GM21786 (cell line): ENCODE data around the gene STAG3.
"Not testable (repeated sequence)": the region's sequence is repeated elsewhere in the genome, so short reads cannot be mapped to it uniquely, and the experiment has no call there.

Experiments used
- ATAC-seq: cut with Tn5 transposase; IDR thresholded peaks from one replicate; pipeline ENCODE4 v1.9.1; 2021; ENCODE audit not compliant: unreplicated experiment

The STAG3 gene

DNA sequence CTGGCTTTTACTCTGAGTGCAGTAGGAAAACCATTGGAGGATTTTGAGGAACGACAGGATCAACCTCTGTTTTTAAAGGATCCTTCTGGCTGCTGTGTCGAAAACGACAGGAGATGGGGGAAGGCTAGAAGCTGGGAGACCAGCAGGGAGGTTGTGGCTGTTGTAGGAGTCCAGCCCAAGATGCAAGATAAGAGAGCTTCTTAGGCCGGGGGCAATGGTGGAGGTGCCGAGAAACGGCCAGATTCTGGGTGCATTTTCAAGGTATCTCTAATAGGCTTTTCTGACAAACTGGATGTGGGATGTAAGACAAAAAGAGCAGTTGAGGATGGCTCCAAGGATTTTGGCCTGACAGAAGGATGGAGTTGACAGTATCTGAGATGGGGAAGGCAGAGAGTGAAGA is 31.8 kb downstream of the STAG3 start:
- ATAC-seq: no peak

DNA sequence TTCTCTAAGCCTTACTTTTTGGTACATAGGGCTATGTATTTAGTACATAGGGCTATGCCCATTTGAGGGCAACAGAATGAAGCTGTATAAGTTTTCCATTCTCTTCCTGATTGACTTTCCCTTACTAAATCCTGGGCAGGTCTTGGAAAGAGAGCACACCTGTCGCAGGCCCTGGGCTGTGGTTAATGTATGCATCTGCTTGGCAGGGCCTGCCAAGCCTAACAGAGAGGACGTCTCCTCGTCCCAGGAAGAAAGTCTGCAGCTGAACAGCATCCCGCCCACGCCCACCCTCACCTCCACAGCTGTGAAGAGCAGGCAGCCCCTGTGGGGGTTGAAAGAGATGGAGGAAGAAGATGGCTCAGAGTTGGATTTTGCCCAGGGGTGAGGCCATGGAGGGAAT is 33.1 kb downstream of the STAG3 start:
- no peak for ATAC-seq

DNA sequence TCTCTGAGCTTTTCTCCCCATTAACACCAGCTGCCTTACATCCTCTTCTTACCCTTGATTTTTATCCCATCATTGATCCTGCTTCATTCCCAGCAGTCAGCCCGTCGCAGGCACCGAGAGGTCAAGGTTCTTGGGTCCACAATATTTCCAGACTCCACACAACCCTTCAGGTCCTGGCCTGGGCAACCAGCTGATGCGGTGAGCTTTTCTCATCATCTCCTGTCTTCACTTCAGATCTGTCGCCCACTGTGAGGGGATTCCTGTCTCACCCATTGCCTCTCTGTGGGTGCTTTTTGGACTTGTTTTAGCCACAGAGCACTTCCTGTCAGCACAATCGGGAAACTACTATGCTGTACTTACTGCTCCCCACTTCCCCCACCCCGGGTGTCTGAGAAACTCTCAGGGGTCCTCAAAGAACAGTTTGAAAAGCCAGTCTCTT is 33.6 kb downstream of the STAG3 start:
- ATAC-seq: no peak

DNA sequence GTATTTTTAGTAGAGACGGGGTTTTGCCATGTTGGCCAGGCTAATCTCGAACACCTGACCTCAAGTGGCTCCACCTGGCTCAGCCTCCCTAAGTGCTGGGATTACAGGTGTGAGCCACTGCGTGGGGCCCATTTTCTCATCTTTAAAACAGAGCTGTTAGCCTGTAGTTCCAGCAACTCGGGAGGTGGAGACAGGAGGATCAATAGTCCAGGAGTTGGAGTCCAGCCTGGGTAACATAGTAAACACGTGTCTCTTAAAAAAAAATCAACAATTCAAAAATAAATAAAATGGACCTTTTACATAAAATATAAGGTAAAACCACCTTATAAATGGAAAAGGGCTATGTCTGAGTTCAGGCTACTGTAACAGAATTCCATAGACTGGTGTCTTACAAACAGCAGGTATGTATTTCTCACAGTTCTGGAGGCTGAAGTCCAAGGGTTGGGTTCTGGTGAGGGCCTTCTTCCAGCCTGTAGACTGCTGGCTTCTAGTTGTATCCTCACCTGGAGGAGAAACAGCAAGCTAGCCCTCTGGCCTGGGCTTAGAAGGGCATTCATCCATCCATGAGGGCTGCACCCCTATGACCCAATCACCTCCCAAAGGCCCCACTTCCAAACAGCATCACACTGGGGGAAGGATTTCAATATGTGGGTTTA is 35.0 kb downstream of the STAG3 start:
- no peak for ATAC-seq

DNA sequence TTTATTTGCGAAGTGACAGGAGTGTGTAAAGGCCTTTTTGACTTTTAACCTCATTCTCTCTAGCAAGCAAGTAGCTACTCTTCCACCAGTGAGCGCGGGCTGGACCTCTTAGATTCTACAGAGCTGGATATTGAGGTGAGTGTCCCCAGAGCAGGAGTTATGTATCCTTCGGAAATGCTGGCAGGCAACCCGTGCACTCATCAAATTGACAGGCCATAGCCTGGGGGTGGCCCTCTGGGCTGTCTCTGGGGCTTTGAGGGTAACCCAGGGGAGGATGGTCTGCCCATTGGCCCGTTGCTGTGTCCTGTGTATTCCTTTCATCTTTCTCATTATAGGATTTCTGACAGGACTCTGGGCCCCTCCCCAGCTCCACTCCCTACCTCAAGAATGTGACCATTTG is 36.0 kb downstream of the STAG3 start:
- ATAC-seq: no peak

DNA sequence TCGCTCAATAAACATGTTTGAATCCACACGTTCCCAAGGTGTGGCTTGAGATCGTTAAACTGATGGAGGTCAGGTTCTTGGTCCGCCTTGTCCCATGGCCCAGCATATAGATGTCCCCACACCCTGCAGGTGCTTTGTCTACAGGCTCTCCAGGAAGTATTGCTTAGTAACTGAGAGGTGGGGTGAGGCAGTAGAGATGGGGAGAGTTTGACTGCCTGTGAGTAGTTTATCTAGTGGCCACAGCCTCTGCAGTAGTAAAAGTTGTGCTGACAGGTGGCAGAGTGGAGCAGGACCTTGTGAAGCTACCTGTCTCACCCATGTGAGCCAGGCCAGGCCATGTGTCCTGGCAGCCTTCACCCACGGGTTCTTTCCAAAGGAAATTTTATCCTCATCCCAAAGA is 36.6 kb downstream of the STAG3 start:
- not testable (repeated sequence) for ATAC-seq

DNA sequence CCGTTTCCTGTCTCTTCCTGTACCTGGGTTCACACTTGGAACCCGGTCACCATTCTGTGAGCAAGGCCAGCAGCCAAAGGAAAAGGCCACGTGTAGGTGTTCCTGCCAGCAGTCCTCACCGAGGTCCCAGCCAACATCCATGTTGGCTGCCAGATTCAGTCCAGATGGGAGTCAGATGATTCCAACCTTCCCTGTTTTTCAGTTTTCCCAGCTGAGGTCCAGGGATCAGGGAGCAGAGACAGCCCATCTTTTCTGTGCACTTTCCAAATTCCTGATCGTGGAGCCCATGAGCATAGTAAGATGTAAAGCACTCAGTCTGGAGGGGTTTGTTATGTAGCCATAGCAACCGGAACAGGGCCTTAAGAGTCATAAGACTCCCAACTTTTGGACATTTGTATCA is 38.2 kb downstream of the STAG3 start:
- no peak for ATAC-seq

DNA sequence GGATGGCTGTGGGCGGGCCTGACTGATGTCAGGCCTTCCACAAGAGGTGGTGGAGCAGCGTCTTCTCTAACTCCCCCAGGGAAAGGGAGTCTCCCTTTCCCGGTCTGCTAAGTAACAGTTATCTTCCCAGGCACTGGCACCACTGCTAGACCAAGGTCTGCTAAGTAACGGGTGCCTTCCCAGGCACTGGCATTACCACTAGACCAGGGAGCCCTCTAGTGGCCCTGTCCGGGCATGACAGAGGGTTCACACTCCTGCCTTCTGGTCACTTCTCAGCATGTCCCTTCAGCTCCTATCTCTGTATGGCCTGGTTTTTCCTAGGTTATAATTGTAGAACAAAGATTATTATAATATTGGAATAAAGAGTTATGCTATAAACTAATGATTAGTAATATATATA is 40.2 kb downstream of the STAG3 start:
- peak; percentile 11 for ATAC-seq

DNA sequence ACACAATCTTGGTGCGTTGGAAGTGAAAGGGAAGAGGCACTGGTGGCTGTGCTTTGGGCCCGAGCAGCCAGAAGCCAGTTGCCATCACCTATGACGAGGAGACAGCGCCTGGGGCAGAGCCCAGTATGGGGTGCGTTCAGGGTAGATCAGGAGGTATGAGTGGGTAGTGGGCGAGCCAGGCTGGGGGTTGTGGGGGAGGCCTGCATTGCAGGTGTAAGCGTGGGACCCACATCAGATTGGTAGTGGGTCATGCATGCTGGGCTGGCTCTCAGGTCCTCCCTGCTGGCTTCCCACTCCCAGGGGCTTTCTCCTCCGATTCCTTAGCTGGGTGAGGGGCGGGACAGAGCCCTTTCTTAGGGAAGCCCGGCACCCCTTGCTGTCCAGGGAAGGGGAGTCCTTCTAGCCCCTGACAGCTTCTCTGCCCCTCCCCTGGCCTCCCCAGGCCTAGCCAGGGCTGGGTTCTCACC is 41.6 kb downstream of the STAG3 start:
- ATAC-seq: no peak

DNA sequence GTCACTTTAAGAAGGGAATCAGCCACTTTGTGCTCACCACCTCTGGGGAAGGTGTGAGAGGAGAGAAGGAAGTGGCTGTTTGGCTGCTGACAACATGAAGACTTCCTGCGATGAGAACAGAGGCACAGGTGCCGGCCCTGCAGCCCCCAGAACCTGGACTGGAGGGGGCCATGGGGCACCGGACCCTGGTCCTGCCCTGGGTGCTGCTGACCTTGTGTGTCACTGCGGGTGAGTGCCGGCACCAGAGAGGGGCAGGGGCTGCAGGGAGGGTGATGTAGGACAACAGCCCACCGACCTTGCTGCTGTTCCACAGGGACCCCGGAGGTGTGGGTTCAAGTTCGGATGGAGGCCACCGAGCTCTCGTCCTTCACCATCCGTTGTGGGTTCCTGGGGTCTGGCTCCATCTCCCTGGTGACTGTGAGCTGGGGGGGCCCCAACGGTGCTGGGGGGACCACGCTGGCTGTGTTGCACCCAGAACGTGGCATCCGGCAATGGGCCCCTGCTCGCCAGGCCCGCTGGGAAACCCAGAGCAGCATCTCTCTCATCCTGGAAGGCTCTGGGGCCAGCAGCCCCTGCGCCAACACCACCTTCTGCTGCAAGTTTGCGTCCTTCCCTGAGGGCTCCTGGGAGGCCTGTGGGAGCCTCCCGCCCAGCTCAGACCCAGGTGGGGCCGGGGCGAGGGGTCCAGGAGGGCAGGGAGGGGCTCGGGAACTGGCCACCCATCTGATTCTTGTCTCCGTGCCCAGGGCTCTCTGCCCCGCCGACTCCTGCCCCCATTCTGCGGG is 42.3 kb downstream of the STAG3 start, which contains the start of gene PVRIG:
Gene PVRIG (plus strand): TSS at position 149 of the 785 bp plus-strand sequence. CDS start 22 bp downstream, at position 171.
- ATAC-seq: not testable (repeated sequence)

DNA sequence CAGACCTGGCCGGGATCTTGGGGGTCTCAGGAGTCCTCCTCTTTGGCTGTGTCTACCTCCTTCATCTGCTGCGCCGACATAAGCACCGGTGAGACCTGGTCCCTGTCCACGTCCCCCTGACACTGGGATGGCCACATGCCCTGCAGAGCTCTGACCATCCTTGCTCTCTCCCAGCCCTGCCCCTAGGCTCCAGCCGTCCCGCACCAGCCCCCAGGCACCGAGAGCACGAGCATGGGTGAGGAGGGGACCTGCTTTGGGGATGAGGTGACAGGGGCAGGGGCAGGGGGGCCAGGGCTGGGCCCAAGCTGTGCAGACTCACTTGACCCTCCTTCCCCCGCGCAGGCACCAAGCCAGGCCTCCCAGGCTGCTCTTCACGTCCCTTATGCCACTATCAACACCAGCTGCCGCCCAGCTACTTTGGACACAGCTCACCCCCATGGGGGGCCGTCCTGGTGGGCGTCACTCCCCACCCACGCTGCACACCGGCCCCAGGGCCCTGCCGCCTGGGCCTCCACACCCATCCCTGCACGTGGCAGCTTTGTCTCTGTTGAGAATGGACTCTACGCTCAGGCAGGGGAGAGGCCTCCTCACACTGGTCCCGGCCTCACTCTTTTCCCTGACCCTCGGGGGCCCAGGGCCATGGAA is 43.0 kb downstream of the STAG3 start:
- ATAC-seq: no peak

DNA sequence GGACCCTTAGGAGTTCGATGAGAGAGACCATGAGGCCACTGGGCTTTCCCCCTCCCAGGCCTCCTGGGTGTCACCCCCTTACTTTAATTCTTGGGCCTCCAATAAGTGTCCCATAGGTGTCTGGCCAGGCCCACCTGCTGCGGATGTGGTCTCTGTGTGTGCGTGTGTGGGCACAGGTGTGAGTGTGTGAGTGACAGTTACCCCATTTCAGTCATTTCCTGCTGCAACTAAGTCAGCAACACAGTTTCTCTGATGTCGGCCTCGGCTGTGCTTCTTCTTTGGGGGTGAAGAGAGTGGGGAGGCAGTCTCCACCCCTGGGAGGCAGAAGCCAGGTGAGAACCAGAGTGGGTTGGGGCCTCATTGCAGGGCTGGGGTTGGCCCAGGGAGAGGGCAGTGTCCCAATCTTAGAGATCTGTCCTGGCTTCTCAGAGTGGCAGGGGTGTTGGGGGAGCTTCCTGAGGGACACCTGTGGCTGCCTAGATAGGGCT is 43.6 kb downstream of the STAG3 start:
- ATAC-seq: peak; percentile 46

DNA sequence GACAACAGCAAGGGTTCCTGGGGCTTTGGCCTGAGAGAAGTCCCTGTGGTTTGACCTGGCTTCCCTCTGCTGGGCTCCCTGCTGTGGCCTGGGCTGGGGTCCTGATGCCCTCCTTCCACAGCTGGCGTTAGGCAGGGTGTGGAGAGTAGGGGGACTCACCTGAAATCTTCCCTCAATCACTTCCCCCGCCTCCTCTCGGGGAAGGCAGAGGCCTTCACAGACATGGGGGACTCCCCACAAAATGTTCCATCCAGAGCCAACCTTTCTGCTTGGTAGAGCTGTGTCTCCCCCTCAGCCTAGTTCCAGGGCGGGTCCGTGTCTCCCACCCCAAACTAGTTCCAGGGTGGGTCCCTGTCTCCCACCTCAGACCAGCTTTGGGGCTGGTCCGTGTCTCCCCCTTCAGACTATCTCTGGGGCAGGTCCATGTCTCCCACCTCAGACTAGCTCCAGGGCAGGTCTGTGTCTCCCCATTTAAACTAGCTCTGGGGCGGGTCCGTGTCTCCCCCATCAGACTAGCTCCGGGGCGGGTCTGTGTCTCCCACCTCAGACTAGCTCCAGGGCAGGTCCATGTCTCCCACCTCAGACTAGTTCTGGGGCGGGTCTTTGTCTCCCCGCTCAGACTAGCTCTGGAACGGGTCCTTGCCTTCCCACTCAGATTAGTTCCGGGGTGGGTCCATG is 44.2 kb downstream of the STAG3 start:
- ATAC-seq: no peak

DNA sequence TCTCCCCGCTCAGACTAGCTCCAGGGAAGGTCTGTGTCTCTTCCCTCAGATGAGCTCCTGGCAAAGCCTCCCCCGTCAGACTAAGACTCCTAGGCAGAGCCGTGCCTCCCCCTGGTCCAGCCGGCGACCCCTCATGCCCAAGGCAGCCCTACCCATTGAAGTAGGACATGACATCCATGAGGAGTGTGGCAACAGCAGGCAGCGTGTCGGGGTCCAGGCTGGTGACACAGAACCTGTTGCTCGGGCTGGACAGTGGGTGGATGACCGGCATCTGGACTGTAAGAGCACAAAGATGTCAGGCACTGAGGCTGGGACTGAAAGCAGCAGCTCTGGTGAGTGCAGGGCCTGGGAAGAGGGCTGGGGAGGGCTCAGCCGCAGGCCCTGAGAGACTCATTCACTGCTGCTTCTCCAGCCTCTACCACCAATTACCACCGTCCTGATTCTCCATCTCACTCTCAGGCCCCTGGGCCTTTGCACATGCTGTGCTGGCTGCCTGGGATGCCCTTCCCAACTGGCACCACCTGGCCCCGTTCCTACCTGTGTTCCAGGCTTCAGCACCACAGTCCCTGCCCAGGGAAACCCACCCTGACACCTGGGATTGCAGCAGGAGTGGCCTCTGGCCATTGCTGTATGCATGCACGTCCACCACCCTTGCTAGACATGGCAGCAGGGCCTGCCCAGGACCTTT is 44.9 kb downstream of the STAG3 start:
- ATAC-seq: no peak

DNA sequence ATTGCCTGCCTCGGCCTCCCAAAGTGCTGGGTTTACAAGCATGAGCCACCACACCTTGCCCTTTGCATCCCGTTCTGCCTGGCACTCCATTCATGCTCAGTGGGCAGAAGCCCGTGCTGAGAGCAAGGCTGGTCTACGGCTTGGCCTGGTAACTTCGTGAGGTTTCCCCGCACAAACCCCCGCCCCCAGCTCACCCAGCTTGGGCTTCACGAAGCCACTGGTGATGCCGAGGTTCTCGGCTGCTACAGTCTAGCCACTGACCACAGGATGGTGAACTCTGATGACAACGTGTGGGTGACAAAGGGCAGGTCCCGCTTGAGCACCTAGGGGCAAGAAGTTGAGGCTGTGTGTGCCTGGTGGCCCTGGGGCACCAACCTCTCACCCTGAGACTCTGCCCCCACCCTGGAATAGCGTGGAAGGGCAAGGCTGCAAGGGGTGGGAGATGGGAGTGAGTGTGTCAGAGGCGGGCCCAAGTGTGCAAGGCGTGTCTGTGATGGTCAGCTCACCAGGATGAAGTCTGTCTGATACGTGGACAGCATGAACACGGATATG is 45.7 kb downstream of the STAG3 start:
- not testable (repeated sequence) for ATAC-seq

DNA sequence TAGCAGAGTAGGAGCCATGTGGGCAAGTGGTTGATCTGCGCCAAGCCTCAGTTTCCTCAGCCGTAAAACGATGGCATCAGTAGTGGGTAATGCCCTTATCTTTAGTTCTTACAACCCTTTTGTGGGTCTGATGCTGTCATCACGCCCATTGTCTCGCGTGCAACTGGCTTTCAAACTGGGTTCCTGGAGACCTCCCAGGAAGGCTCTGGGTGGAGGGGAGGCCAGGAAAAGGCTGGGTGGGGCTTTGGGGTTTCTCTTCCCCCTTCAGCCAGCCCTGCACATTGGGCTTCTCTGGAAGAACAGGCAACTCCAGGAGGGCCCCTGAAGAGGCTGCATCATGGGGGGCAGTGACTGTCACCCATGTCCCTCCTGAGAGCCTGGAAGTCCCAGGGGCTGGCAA is 47.2 kb downstream of the STAG3 start:
- not testable (repeated sequence) for ATAC-seq

DNA sequence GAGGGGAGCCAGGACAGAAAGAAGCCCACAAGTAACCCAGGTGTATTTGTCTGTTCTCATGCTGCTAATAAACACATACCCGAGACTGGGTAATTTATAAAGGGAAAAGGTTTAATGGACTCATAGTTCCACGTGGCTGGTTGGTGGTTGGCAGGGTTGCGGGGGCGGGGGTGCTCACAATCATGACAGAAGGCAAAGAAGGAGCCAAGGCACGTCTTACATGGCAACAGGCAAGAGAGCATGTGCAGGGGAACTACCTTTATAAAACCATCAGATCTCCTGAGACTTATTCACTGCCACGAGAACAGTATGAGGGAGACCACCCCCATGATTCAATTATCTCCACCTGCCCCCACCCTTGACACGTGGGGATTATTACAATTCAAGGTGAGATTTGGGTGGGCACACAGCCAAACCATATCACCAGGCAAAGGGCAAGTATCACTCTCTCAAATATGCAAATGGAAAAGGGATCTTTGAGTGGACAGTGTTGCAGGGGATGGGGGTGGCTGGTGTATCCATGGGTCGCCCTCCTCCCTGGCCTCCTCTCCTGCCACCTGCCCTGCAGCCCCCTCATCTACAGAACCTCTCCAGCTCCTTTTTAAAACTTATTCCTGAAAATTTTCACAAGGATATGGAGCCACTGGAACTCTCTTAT is 57.1 kb downstream of the STAG3 start:
- ATAC-seq: not testable (repeated sequence)

DNA sequence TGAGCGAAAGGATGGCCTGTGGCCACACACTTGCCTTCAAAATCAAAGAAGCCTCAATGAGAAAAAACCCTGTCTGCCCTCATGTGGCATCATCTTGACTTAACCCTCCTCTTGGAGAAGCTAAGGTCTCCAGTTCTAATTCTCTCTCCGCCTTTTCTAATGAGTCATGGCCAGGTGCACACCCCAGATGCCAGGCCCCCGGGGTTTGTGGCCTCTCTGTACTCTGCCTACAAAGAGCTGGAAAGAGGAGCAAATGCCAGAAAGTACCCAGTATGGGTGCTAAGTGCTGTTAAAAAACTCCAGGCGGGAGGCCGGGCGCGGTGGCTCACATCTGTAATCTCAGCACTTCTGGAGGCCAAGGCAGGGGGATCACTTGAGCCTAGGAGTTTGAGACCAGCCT is 62.3 kb downstream of the STAG3 start:
- ATAC-seq: not testable (repeated sequence)

DNA sequence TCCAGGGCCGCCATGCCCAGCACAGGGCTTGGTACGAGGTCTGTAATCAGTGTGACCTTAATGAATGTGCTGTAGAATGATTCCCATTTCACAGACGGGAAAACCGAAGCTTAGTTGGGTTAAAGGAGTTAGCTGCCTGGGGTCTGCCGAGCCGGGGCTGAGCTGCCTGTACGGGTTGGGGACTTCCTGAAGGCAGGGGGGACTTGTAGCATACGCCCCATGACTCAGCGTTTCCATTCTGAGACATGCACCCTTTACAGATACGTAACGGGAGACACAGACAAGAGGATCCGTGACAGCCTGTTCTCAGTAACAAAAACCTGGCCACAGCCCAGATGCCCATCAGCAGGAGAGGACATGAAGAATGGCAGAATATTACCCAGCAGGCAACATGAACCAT is 65.7 kb downstream of the STAG3 start:
- ATAC-seq: not testable (repeated sequence)
